ENCODE results near the gene FRY. TPM values are rescaled to one million over a fixed set of nuclear protein-coding genes. Genes with fewer than 3 reads are reported as not detected.

FRY gene
- total and polyA plus RNA-seq, 2 donors, result 45.9 to 61.4 TPM

DNA sequence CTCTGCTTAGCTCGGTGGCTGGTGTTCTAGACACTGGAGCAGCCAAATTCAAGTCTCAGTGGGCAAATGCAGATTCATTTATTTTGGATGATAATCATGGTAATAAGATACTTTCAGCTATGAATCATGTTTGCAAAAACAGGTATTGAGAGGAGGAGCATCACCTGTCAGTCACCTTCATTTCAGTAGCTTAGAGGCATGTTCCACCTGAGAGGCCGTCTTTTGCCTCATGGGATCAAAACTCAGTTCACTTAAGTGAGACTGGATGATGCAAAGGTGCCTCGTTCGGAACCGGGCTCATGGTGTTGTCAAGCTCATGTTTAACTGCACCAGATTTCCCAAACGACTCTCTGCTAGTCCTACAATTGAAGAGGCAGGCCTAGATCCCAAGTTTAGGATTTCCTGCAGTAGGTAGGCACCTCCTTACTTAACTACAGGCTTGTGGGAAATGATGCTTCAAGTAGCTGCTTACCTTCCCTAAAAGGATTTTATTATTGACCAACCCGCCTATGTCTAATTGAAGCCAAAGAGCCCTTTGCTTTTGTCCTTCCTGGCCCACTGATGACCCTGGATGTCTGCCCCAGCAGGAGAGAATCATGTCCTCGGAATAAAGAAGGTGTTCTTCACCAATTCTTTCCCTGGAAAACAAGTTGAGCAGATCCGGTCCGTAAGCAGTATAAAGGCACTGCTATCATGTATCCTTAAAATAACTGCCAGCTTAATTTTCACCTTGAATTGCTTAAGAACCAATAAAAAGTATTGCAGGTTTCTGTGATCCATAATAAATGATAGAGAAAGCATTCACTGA is 223.5 kb downstream of the FRY start:
- DNase-seq (ENCODE audit: extremely low spot score), result no peak
- H3K4me1 ChIP-seq (ENCODE audit: insufficient read depth), result no peaks in the 10 kb centered on the region
- H3K4me3 ChIP-seq (ENCODE audit: low read depth, low read length), result peak overlapping the region; percentile 16
- no peaks in the 10 kb centered on the region for H3K36me3 ChIP-seq (ENCODE audit: insufficient read depth)
- WGBS, result 56% methylated on average over 10 of the region's 10 CpGs
- no peak overlapping the region for H3K27ac ChIP-seq (ENCODE audit: low read depth)

DNA sequence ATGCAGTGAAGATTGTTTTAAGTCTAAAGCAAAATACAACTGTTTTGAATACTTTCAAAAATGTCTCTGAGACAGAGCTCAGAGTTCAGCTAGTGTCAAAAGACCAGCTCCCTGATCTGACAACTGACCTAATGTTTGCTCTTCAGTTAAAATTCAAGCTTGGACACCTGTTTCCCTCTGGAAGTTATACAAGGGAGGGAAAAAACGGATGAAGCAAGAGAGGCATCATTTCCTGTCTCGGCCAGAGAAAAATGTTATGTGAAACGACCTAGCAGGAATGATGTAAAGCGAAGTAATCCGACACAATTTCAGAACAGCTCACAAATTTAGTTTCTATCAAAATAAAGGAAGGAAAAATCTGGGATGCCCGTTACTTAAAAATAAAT is 224.1 kb downstream of the FRY start:
- no peak for DNase-seq (ENCODE audit: extremely low spot score)
- no peaks in the 10 kb centered on the region for H3K4me1 ChIP-seq (ENCODE audit: insufficient read depth)
- no peak overlapping the region for H3K4me3 ChIP-seq (ENCODE audit: low read depth, low read length)
- WGBS, result 54% methylated on average over 6 of the region's 6 CpGs
- no peak overlapping the region for H3K27ac ChIP-seq (ENCODE audit: low read depth)
- H3K36me3 ChIP-seq (ENCODE audit: insufficient read depth), result no peaks in the 10 kb centered on the region

DNA sequence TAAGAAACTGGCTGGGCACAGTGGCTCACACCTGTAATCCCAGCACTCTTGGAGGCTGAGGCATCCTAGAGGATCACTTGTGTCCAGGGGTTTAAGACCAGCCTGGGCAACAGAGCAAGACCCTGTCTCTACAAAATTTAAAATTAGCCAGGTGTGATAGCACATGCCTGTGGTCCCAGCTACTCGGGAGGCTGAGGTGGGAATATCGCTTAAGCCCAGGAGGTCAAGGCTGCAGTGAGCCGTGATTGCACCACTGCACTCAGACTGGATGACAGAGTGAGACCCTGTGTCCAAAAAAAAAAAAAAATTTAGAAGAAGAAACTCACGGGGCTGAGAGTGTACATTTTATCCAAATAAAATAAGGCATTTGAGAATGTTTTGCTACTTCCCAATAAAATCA is 224.7 kb downstream of the FRY start:
- Histone ChIP-seq H3K36me3 (ENCODE audit: insufficient read depth) (no peaks in the 10 kb centered on the region), H3K4me1 (ENCODE audit: insufficient read depth) (no peaks in the 10 kb centered on the region), H3K4me3 (ENCODE audit: low read depth, low read length) (no peak overlapping the region), H3K27ac (ENCODE audit: low read depth) (no peak overlapping the region)
- WGBS, result 71% methylated on average over 4 of the region's 4 CpGs
- no peak for DNase-seq (ENCODE audit: extremely low spot score)

DNA sequence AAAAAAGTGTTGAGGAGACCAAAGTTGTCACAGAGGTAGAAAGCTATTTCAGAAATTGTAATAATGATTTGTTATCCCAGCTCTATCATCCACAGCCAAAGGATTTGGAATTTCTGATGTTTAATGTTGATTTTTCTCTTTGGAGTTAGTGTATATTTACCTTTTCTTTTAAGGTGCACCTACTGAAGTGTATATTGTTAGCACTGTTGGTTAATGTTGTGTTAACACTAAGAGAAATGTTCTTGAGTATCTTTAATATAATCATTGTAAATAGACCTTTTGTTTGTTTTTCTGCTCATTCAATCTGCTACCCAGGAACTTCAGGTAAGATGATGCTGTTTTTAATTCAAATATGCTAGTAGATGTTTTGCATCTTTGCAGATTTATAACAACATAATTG is 226.1 kb downstream of the FRY start:
- no peak overlapping the region for H3K27ac ChIP-seq (ENCODE audit: low read depth)
- no peaks in the 10 kb centered on the region for H3K4me1 ChIP-seq (ENCODE audit: insufficient read depth)
- no peak overlapping the region for H3K4me3 ChIP-seq (ENCODE audit: low read depth, low read length)
- H3K36me3 ChIP-seq (ENCODE audit: insufficient read depth), result no peaks in the 10 kb centered on the region
- no peak for DNase-seq (ENCODE audit: extremely low spot score)

DNA sequence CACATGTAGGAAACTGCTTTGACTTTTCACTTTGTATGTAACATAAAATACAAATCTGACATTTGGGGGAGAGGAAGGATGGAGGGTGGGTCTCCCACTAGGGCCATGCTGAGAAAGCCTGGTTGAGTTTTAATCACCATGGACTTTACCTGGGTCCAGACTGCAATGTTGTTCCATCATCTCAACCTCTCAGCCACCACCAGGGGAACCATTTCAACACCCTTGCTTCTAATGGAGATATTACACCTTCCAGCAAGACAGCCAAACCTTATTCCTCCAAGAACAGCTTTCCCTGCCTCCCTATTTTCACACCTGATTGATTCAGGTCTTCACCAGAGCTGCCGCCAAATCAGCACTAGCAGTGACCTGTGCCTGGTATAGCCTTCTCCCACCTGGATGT is 227.5 kb downstream of the FRY start:
- no peak overlapping the region for H3K4me3 ChIP-seq (ENCODE audit: low read depth, low read length)
- no peaks in the 10 kb centered on the region for H3K36me3 ChIP-seq (ENCODE audit: insufficient read depth)
- no peak for DNase-seq (ENCODE audit: extremely low spot score)
- H3K4me1 ChIP-seq (ENCODE audit: insufficient read depth), result no peaks in the 10 kb centered on the region
- no peak overlapping the region for H3K27ac ChIP-seq (ENCODE audit: low read depth)
- WGBS, result 97% methylated on average over 1 of the region's 1 CpG

DNA sequence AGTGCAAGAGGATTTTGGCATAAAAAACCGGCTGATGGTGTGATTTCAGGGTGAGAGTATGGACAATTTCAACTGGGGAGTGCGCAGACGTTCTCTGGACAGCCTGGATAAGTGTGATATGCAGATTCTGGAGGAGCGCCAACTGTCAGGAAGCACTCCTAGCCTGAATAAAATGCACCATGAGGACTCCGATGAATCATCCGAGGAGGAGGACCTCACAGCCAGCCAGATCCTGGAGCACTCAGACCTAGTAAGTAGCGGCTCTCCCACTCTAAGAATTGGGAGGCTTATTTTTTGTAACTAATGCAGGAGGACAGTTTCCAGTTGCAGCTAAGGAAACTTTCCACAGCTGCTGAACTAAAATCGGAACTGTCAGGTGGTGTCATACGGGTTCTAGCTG is 230.0 kb downstream of the FRY start:
- peak; percentile 36 for DNase-seq (ENCODE audit: extremely low spot score)
- 18% methylated on average over 9 of the region's 9 CpGs for WGBS
- H3K36me3 ChIP-seq (ENCODE audit: insufficient read depth), result peaks cover 4% of the 10 kb centered on the region
- H3K27ac ChIP-seq (ENCODE audit: low read depth), result no peak overlapping the region
- H3K4me1 ChIP-seq (ENCODE audit: insufficient read depth), result no peaks in the 10 kb centered on the region
- H3K4me3 ChIP-seq (ENCODE audit: low read depth, low read length), result no peak overlapping the region

DNA sequence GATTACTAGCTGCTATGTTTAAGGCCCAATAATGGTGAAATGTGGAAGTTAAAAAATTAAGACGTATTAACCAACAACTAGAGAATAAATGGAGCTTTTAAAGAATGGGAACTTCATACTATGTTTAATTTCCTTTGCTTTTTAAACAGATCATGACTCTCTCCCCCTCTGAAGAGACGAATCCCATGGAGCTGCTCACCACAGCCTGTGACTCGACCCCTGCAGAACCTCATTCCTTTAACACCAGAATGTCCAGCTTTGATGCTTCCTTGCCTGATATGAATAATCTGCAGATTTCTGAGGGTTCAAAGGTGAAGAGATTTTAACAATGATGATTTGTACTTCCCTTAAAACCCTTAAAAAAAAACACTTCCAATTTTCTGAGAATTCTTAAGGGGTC is 230.6 kb downstream of the FRY start:
- 42% methylated on average over 3 of the region's 3 CpGs for WGBS
- Histone ChIP-seq H3K4me3 (ENCODE audit: low read depth, low read length) (no peak overlapping the region), H3K36me3 (ENCODE audit: insufficient read depth) (peaks cover 6% of the 10 kb centered on the region), H3K4me1 (ENCODE audit: insufficient read depth) (no peaks in the 10 kb centered on the region), H3K27ac (ENCODE audit: low read depth) (no peak overlapping the region)
- no peak for DNase-seq (ENCODE audit: extremely low spot score)

DNA sequence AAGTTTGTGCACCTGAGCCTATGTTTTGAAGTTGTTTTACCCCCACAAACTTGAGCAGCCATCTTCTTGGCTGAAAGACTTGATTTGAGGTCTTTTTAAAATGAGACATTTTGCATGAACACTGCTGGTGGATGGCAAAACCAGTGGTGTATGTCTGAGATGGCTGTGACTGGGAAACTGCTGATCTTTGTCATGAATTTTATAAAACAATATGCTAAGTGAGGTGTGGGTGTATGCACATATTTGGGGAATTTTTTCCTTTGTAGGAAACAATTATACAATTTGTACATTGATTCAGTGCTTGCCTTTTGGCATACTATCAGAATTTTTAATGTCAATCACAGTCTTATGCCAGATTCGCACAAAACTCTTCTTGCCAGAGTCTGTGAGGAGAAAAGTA is 231.0 kb downstream of the FRY start:
- 90% methylated on average over 1 of the region's 1 CpG for WGBS
- Histone ChIP-seq H3K27ac (ENCODE audit: low read depth) (no peak overlapping the region), H3K4me3 (ENCODE audit: low read depth, low read length) (no peak overlapping the region), H3K36me3 (ENCODE audit: insufficient read depth) (peaks cover 6% of the 10 kb centered on the region), H3K4me1 (ENCODE audit: insufficient read depth) (no peaks in the 10 kb centered on the region)
- no peak for DNase-seq (ENCODE audit: extremely low spot score)

DNA sequence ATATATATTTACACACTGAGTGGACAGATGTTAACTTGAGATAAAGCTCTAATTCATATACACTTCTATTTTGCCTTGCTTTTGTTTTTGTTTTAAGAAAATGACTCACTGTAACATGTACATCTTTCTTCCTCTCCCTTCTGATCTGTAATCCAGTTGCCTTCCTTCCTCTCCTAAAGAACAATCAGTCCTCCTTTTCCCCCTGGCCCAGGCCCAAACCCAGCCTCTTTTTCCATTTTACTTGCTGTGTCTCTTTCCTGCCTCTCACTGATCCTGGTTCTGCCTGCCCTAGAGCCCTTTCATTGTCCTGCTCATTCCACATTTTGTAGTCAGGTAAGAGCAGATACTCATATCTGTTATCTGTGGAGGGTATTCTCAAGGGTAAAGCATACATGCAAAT is 232.8 kb downstream of the FRY start:
- DNase-seq (ENCODE audit: extremely low spot score), result no peak
- Histone ChIP-seq H3K27ac (ENCODE audit: low read depth) (no peak overlapping the region), H3K36me3 (ENCODE audit: insufficient read depth) (peaks cover 6% of the 10 kb centered on the region), H3K4me3 (ENCODE audit: low read depth, low read length) (no peak overlapping the region), H3K4me1 (ENCODE audit: insufficient read depth) (no peaks in the 10 kb centered on the region)

DNA sequence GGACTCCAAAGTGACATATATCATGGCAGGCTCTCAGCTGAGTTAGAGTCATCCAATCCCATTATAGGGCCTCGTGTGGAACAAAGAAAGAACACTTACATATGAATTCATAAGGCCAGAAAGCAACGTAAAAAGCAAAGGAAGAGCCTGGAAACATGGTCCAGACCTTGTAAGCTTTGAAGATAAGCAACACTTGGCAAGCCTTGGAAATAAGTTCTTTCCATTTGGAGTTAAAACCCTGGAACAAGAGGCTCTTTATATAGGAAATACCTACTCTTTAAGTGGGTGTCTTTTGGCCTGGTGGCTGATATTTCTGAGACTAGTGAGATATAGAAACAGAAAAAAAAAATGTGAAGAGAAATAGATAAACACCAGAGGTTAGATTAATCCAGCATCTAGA is 234.2 kb downstream of the FRY start:
- no peak overlapping the region for H3K4me3 ChIP-seq (ENCODE audit: low read depth, low read length)
- no peak for DNase-seq (ENCODE audit: extremely low spot score)
- WGBS, result 23% methylated on average over 2 of the region's 2 CpGs
- H3K36me3 ChIP-seq (ENCODE audit: insufficient read depth), result peaks cover 6% of the 10 kb centered on the region
- H3K4me1 ChIP-seq (ENCODE audit: insufficient read depth), result no peaks in the 10 kb centered on the region
- H3K27ac ChIP-seq (ENCODE audit: low read depth), result no peak overlapping the region

DNA sequence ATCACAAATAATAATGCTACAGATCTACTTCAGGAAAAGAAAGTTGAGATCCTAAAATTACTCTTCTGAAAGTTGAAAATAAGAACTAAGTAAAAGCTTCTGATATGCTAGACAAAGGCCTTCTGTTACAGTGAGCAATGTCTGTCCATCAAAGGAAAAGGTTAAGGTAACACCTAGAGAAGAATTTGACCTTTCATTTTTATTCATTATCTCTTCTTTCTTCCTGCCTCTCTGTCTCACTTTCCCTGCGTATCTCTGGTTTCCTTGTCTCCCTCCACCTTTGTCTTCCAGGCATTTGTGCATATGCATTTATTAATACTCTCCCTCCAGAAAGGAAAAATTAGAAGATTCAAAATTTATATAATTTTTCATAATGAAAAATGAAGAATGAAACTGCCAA is 234.6 kb downstream of the FRY start:
- Histone ChIP-seq H3K27ac (ENCODE audit: low read depth) (no peak overlapping the region), H3K36me3 (ENCODE audit: insufficient read depth) (peaks cover 6% of the 10 kb centered on the region)
- 89% methylated on average over 1 of the region's 1 CpG for WGBS

DNA sequence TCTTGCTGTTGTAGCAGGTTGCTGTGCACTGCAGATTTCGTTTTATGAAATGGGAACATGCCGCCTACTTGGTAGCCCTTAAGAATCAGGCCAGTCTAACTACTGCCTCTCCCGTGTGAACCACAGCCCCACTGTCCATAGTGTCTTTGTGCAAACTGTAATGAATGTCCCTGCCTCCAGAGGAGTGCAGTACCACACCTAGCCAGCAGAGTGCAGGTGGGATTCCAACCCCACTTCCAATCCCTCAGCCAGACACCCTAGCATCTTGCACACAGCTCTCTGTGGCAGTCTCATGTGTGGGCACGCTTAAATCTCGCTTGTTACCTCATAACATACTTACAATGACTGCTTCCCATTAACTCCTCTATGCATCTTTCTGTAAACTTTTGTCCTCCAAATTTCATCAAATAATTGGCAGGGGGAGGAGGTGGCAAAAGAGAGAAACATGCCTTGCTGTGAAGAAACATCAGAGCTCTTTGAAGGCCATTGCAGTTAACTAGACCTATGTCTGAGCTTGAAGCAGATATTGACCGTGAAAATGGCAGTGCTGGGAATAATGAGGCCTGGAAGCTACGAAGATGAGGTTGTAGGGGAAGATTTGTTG is 236.4 kb downstream of the FRY start:
- H3K4me3 ChIP-seq (ENCODE audit: low read depth, low read length), result no peak overlapping the region
- WGBS, result 83% methylated on average over 7 of the region's 7 CpGs
- peaks cover 6% of the 10 kb centered on the region for H3K36me3 ChIP-seq (ENCODE audit: insufficient read depth)
- DNase-seq (ENCODE audit: extremely low spot score), result no peak
- H3K4me1 ChIP-seq (ENCODE audit: insufficient read depth), result no peaks in the 10 kb centered on the region
- H3K27ac ChIP-seq (ENCODE audit: low read depth), result no peak overlapping the region

More for the DNA sequence above, 234.6 kb downstream of the FRY start:
- H3K4me1 ChIP-seq (ENCODE audit: insufficient read depth), result no peaks in the 10 kb centered on the region
- no peak overlapping the region for H3K4me3 ChIP-seq (ENCODE audit: low read depth, low read length)
- no peak for DNase-seq (ENCODE audit: extremely low spot score)

DNA sequence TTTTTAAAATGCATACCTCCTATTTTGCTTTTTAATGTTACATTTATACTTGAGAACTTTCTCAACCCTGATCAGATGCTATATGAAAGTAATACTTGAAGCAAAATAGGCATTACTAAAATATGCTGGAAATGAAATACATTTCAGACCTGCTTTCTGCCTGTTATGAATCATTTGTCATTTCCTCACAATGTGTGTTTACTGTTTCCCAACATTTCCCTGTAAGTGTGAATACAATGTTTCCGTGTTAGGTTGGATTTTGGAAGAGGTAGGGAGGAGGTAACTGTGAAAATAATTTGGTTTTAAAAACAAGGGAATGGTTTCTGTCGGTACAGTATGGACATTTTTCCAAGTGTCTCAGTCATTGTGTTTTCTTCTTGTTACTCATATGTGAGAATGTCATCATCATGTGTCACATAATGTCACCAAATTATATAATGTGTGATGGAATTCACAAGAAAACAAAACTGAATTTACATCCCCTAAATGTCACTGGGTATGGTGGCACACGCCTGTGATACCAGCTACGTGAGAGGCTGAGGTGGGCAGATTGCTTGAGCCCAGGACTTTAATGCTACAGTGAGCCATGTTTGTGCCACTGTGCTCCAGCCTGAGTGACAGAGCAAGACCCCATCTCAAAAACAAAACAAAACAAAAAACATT is 240.6 kb downstream of the FRY start:
- H3K36me3 ChIP-seq (ENCODE audit: insufficient read depth), result peaks cover 2% of the 10 kb centered on the region

DNA sequence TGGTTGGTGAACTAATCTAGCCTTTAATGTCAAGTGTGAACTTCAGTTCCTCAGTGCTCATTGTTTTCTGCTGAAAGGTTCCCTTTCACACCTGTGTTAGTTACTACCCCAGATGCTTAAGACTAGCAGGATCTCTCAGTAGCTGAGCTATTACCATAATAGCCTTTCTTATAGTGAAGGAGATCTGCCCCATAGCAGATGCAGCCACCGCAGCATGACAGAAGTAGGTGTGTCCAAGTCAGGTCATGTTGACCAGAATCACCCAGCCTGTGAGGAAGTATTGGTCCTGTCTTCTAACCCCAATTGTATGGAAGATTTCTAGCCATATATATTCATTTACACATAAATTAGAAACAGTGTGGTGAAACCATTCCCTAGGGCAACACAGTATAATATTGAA is 246.3 kb downstream of the FRY start:
- 31% methylated on average over 1 of the region's 1 CpG for WGBS
- peaks cover 3% of the 10 kb centered on the region for H3K36me3 ChIP-seq (ENCODE audit: insufficient read depth)
- no peaks in the 10 kb centered on the region for H3K4me1 ChIP-seq (ENCODE audit: insufficient read depth)
- no peak for DNase-seq (ENCODE audit: extremely low spot score)
- H3K27ac ChIP-seq (ENCODE audit: low read depth), result no peak overlapping the region
- no peak overlapping the region for H3K4me3 ChIP-seq (ENCODE audit: low read depth, low read length)

More for the DNA sequence above, 240.6 kb downstream of the FRY start:
- no peak for DNase-seq (ENCODE audit: extremely low spot score)
- WGBS, result 85% methylated on average over 4 of the region's 4 CpGs
- H3K27ac ChIP-seq (ENCODE audit: low read depth), result no peak overlapping the region
- no peaks in the 10 kb centered on the region for H3K4me1 ChIP-seq (ENCODE audit: insufficient read depth)
- no peak overlapping the region for H3K4me3 ChIP-seq (ENCODE audit: low read depth, low read length)
